HepG2 (cell line): ENCODE results near the gene HYLS1. TPM values are rescaled to one million over a fixed set of nuclear protein-coding genes. Genes with fewer than 3 reads are reported as not detected.

Source experiments
- GZF1 ChIP-seq: sonication (generic); formaldehyde crosslinking; IDR thresholded peaks from 2 replicates; pipeline ENCODE4 v1.5.1; 2020; ENCODE audit warnings: mild to moderate bottlenecking, missing genetic modification reagents
- KDM3A ChIP-seq: IDR thresholded peaks from 2 replicates; pipeline ENCODE4 v1.6.1; 2018; ENCODE audit warnings: low read depth, missing compliant biosample characterization
- KLF13 ChIP-seq: sonication (generic); formaldehyde crosslinking; IDR thresholded peaks from 2 replicates; pipeline ENCODE4 v1.4.0; 2020; ENCODE audit warnings: mild to moderate bottlenecking, missing genetic modification reagents
- NFE2 ChIP-seq: sonication (generic); formaldehyde crosslinking; IDR thresholded peaks from 2 replicates; pipeline ENCODE4 v1.4.0; 2020; ENCODE audit warnings: missing genetic modification reagents
- TCF12 ChIP-seq, 2 experiments: fragments of 450-650 bp in 1 of 2; sonication (generic) in 1 of 2; formaldehyde crosslinking in 1 of 2; IDR thresholded peaks; 2 replicates each; pipeline versions ENCODE4 v1.6.1 to v1.8.0; 2017 to 2022; ENCODE audit warnings: antibody characterized with exemption in 1 of 2, mild to moderate bottlenecking in 1 of 2, missing genetic modification reagents in 1 of 2, moderate library complexity in 1 of 2
- TMF1 ChIP-seq: sonication (generic); formaldehyde crosslinking; IDR thresholded peaks from 2 replicates; pipeline ENCODE4 v1.8.1; 2022; ENCODE audit warnings: low read depth, missing genetic modification reagents
- ZFX ChIP-seq: sonication (generic); formaldehyde crosslinking; IDR thresholded peaks from 2 replicates; pipeline ENCODE4 v1.4.0; 2020; ENCODE audit warnings: mild to moderate bottlenecking, low read depth, missing genetic modification reagents, moderate library complexity
- ZNF563 ChIP-seq: sonication (generic); formaldehyde crosslinking; IDR thresholded peaks from 2 replicates; pipeline ENCODE4 v1.8.0; 2022; ENCODE audit warnings: mild to moderate bottlenecking, moderate library complexity, missing genetic modification reagents
- ZNF614 ChIP-seq: IDR thresholded peaks from 2 replicates; pipeline ENCODE4 v1.6.1; 2018; ENCODE audit warnings: missing biosample characterization, missing genetic modification reagents, inconsistent platforms, borderline replicate concordance
- ZNF777 ChIP-seq: sonication (generic); formaldehyde crosslinking; IDR thresholded peaks from 2 replicates; pipeline ENCODE4 v1.4.0; 2020; ENCODE audit warnings: missing genetic modification reagents
- polyA plus RNA-seq, 8 experiments: library from polyadenylated mRNA; depleted of rRNA in 3 of 8; stranded (reverse) in 7 of 8; unstranded in 1 of 8; fragments of >200 nt; fragmentation: Illumina TruSeq in 4 of 8; extraction: Trizol in 4 of 8; gene quantifications; 2 replicates each; pipeline versions ENCODE4 v1.2.1 to v1.2.3, GENCODE V29; 2011 to 2016; ENCODE audit warnings: low read depth in 4 of 8, missing spikeins in 1 of 8, mixed read lengths in 1 of 8; ENCODE audit not compliant: insufficient read depth in 1 of 8
- total RNA-seq, 5 experiments: library from RNA; depleted of rRNA; stranded (reverse); fragments of >200 nt; fragmentation: Illumina TruSeq; extraction: Trizol; gene quantifications; 2 replicates each; pipeline ENCODE4 v1.2.3, GENCODE V29; 2016; ENCODE audit warnings: low read depth in 1 of 5
- TF ChIP-seq, protein P1 (sequence below): sonication (generic); formaldehyde crosslinking; IDR thresholded peaks from 2 replicates; pipeline ENCODE4 v1.4.0; 2020; ENCODE audit warnings: missing genetic modification reagents
- TF ChIP-seq, protein P2 (sequence below): IDR thresholded peaks from 2 replicates; pipeline ENCODE4 v1.6.1; 2012; ENCODE audit warnings: low read depth, low read length, improper control_type of control experiment
- TF ChIP-seq, protein P3 (sequence below): sonication (generic); formaldehyde crosslinking; IDR thresholded peaks from 2 replicates; pipeline ENCODE4 v1.4.0; 2020; ENCODE audit warnings: missing genetic modification reagents
- TF ChIP-seq, protein P4 (sequence below): sonication (generic); formaldehyde crosslinking; IDR thresholded peaks from 2 replicates; pipeline ENCODE4 v1.5.1; 2020; ENCODE audit warnings: missing genetic modification reagents, mild to moderate bottlenecking, borderline replicate concordance
- TF ChIP-seq, protein P5 (sequence below): sonication (generic); formaldehyde crosslinking; IDR thresholded peaks from 2 replicates; pipeline ENCODE4 v1.5.1; 2020; ENCODE audit warnings: missing genetic modification reagents, mild to moderate bottlenecking, borderline replicate concordance

The HYLS1 gene
- total and polyA plus RNA-seq, 2 of the 13 experiments (the other 11 are each of a cell fraction or from before 2014, with no cell fraction given): 1.3 to 3.8 TPM

DNA sequence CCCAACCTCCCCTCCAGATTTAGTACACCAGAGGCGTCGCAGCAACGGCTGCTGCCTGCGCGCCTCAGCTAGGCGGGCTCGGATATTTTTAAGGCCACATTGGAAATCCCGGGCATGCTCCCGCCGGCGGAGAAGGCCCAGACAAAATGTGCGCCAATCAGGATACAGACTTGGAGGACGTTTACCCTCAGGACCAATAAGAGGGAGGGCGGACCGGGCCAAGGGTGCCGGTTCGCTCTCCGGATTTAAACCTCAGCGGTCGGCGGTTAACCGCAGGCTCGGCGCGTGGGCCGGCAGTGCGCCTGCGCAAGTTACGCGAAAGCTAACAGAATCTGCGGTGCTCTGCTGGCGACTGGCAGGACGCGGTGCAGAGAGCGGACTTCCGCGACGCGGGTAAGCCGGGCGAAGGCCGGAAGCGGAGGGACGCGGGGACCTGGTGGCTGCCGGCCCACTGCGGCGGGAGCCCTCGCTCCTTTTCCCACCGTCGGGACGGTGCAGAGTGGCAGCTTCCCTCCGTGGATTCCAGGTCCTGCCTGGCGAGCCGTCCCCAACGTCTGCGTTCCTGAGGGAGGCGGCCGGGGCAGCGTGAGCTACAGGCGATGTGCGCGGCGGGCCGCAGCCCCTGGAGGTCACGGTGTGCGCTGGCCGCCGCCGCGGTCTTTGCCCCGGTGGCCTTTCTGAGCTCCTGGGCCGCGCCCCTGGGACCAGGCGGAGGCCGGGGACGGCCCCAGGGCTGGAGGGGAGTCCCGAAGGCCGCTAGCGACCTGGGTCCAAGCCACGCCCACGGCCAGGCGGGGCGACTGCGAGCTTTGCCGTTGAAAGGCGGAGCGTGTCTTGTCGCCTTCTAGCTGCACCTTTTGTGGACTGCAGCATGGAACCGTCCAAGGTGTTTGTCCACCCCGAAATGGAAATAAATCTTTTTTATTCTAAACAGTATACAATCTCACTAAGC is at the start of gene HYLS1 (continued):
- TF ChIP-seq, protein P1, sequence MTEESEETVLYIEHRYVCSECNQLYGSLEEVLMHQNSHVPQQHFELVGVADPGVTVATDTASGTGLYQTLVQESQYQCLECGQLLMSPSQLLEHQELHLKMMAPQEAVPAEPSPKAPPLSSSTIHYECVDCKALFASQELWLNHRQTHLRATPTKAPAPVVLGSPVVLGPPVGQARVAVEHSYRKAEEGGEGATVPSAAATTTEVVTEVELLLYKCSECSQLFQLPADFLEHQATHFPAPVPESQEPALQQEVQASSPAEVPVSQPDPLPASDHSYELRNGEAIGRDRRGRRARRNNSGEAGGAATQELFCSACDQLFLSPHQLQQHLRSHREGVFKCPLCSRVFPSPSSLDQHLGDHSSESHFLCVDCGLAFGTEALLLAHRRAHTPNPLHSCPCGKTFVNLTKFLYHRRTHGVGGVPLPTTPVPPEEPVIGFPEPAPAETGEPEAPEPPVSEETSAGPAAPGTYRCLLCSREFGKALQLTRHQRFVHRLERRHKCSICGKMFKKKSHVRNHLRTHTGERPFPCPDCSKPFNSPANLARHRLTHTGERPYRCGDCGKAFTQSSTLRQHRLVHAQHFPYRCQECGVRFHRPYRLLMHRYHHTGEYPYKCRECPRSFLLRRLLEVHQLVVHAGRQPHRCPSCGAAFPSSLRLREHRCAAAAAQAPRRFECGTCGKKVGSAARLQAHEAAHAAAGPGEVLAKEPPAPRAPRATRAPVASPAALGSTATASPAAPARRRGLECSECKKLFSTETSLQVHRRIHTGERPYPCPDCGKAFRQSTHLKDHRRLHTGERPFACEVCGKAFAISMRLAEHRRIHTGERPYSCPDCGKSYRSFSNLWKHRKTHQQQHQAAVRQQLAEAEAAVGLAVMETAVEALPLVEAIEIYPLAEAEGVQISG (CRISPR knock-in tag): peak; percentile 56
- TF ChIP-seq TCF12 (IDR thresholded peaks at IDR 0.05) (no peak), TCF12 (CRISPR knock-in tag; IDR thresholded peaks at IDR 0.05) (0 out of 2 replicates have a peak, but pooled peaks have one; percentile 52), ZFX (peak; percentile 92), ZNF614 (CRISPR knock-in tag) (0 out of 2 replicates have a peak, but pooled peaks have one; percentile 24), KLF13 (CRISPR knock-in tag) (no peak), KDM3A (CRISPR knock-in tag) (0 out of 2 replicates have a peak, but pooled peaks have one; percentile 29), NFE2 (CRISPR knock-in tag) (no peak), ZNF563 (peak; percentile 40; the same call in 1 of the 2 replicates), ZNF777 (CRISPR knock-in tag) (peak; percentile 45; the same call in 1 of the 2 replicates), GZF1 (CRISPR knock-in tag) (0 out of 2 replicates have a peak, but pooled peaks have one; percentile 17), TMF1 (CRISPR knock-in tag) (no peak)
- TF ChIP-seq, protein P2, sequence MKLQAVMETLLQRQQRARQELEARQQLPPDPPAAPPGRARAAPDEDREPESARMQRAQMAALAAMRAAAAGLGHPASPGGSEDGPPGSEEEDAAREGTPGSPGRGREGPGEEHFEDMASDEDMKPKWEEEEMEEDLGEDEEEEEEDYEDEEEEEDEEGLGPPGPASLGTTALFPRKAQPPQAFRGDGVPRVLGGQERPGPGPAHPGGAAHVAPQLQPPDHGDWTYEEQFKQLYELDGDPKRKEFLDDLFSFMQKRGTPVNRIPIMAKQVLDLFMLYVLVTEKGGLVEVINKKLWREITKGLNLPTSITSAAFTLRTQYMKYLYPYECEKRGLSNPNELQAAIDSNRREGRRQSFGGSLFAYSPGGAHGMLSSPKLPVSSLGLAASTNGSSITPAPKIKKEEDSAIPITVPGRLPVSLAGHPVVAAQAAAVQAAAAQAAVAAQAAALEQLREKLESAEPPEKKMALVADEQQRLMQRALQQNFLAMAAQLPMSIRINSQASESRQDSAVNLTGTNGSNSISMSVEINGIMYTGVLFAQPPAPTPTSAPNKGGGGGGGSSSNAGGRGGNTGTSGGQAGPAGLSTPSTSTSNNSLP: no peak
- TF ChIP-seq, protein P3, sequence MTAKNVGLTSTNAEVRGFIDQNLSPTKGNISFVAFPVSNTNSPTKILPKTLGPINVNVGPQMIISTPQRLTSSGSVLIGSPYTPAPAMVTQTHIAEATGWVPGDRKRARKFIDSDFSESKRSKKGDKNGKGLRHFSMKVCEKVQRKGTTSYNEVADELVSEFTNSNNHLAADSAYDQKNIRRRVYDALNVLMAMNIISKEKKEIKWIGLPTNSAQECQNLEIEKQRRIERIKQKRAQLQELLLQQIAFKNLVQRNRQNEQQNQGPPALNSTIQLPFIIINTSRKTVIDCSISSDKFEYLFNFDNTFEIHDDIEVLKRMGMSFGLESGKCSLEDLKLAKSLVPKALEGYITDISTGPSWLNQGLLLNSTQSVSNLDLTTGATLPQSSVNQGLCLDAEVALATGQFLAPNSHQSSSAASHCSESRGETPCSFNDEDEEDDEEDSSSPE: peak; percentile 24; the same call in 1 of the 2 replicates
- TF ChIP-seq, protein P4, sequence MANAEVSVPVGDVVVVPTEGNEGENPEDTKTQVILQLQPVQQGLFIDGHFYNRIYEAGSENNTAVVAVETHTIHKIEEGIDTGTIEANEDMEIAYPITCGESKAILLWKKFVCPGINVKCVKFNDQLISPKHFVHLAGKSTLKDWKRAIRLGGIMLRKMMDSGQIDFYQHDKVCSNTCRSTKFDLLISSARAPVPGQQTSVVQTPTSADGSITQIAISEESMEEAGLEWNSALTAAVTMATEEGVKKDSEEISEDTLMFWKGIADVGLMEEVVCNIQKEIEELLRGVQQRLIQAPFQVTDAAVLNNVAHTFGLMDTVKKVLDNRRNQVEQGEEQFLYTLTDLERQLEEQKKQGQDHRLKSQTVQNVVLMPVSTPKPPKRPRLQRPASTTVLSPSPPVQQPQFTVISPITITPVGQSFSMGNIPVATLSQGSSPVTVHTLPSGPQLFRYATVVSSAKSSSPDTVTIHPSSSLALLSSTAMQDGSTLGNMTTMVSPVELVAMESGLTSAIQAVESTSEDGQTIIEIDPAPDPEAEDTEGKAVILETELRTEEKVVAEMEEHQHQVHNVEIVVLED (CRISPR knock-in tag): peak; percentile 55; the same call in 1 of the 2 replicates
- TF ChIP-seq, protein P5, sequence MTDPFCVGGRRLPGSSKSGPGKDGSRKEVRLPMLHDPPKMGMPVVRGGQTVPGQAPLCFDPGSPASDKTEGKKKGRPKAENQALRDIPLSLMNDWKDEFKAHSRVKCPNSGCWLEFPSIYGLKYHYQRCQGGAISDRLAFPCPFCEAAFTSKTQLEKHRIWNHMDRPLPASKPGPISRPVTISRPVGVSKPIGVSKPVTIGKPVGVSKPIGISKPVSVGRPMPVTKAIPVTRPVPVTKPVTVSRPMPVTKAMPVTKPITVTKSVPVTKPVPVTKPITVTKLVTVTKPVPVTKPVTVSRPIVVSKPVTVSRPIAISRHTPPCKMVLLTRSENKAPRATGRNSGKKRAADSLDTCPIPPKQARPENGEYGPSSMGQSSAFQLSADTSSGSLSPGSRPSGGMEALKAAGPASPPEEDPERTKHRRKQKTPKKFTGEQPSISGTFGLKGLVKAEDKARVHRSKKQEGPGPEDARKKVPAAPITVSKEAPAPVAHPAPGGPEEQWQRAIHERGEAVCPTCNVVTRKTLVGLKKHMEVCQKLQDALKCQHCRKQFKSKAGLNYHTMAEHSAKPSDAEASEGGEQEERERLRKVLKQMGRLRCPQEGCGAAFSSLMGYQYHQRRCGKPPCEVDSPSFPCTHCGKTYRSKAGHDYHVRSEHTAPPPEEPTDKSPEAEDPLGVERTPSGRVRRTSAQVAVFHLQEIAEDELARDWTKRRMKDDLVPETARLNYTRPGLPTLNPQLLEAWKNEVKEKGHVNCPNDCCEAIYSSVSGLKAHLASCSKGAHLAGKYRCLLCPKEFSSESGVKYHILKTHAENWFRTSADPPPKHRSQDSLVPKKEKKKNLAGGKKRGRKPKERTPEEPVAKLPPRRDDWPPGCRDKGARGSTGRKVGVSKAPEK (CRISPR knock-in tag): no peak
